C1 segment of cervical spinal cord (tissue), 14 donors: Measurements from ENCODE around the gene MIEN1.
"Not testable (repeated sequence)": the region's sequence is repeated elsewhere in the genome, so short reads cannot be mapped to it uniquely, and the experiment has no call there.

ENCODE experiments used
- DNase-seq, 14 donors: peaks; one replicate each; lab custom pipeline; 2025; lab: John Stamatoyannopoulos, UW

Gene MIEN1

DNA sequence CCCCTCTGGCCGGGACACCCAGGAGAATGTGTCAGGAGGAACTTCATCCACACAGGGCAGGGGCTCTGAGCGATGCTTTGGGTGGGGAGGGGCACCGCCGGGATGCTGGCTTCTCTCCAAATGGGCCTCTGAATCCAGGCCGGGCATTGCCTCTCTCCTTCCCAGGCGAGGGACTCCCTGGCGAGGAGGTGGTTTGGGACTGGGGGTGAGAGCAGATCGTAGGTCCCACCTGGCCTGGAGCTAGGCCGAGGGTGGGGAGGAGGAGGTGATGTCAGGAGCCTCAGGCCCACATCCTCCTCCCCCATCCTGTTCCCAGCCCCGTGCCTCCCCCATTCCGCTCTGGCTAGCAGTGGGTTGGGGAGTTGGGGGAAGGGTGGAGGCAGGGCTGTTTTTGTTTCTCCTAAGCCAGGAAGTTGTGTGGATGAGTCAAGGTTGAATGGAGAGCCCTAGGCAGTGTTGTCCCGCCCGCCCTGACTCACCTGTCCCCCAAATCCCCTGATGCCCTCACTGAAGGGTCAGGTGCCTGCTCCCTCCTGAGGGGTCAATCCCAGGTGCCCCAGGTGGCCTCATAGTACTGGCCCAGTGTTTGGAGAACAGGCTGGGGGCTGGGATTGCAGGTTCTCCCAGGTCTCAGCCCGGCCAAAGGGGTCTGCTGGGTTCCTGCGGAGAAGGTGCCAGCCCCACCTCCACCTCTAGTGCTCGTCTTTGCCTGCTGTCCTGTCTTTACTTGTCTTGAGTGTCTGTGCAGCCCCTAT, 10.2 kb upstream of the MIEN1 start:
- DNase-seq = no peak

DNA sequence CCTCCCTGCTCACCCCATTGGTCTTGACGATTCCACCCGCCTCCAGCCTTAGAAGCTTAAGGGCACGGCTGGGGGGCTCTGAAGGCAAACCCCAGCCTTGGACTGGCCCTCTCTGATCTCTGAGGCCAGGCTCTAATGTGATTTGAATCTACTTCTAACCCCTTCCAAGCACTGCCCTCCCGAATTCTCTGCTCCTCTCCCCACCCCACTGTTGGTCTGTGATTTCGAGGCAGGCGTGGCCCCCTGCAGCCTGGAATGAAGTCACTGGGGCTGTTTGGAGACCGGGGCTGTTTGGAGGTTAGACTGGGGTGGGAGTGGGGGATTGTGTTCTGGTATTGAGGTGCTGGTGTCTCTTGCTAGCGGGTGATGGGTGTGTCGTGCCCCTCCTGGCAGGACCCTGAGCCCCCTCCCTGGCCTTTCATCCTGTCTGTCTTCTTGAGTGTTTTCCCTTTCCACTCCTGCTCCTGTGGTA, 9.6 kb upstream of the MIEN1 start:
- DNase-seq = no peak

DNA sequence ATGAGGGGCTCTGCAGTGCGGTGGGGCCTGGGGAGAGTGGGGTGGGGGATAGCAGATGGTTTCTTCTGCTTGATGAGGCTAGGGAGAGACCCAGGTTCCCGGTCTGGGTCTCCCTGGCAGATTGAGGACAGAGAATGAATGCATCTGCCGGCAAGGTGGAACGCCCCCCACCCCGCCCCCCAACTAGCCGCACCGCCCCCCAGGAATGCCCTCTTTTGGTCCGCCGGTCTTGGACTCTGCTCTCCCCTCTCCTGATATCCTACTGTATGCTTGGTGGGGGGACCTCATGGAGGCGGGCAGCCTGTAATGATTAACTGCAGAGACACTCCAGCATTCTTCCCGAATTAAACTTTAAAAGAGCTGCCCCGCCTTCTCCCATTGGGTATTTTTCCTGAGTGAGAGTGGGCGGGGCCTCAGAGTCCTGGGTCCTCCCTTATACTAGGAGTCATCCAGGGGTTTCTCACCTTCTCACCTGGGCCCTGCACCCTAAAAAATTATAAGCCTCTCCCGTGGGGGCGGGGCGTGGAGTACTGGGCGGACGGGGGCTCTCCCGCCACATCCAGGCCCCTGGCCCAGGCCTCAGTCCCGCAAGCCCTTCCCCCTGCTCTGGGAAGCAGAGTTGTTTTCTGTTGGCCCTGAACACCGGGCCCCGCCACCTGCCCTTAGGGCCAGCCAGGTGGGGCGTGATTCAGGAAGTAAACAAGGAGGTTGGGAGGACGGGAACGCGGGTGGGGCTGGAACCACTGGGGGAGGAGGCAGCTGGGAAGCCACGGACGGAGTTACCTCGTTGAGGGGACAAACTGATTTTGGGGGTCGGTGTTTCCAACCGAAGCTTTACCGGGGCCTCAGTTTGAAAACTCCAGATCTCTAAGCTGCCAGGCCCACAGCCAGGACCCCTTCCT, 8.9 kb upstream of the MIEN1 start:
- peak in 1 of 14 donors; percentile 33 for DNase-seq

DNA sequence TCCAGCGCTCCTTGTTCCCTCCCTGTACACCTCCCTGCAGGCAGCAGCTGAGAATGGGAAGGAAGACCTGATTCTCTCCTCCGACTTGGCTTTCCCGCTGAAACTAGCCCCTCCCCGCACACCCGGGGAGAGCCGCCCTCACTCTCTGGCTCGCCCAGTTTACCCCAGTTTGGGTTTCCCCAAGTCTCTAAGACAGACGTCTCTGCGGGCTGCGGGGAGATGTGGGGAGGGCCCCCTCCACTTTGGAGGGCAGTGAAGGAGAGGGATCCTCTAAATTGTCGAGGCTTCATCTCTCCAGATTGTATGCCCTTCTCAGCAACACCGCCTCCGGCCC, 8.2 kb upstream of the MIEN1 start:
- DNase-seq = peak in 1 of 14 donors; percentile 68

DNA sequence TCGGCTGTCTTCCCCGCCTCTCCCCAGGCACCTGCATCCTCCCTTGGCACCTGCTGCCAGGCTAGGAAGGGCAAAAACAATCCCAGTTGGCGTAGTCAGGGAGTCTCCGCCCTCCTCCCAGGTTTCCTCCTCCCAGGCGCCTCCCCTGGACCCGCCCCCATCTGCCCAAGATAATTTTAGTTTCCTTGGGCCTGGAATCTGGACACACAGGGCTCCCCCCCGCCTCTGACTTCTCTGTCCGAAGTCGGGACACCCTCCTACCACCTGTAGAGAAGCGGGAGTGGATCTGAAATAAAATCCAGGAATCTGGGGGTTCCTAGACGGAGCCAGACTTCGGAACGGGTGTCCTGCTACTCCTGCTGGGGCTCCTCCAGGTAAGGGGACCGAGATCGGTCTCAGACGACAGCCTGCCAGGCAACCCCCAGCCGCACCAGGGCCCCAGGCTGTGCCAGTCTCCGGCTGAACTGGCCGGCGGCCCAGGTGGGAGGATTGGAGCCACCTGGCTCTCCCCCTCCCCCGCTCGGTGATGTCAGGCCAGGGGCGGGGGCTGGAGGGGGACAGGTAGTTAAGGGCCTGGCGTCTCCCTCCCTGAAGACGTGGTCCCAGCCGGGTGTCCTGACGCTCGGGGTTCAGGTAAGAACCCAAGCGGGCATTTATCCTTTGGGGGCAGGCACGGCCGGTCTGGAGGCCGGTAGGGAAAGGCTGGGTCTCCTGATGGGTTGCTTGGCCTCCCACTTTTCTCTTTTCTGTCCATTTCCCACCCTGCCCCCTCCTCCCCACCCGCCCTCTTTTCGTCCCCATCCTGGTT, 7.6 kb upstream of the MIEN1 start, which contains the start of gene GRB7:
TSS of gene GRB7 (plus strand) at position 179 of the 808 bp plus-strand sequence. CDS start 4,364 bp downstream, outside the sequence.
- DNase-seq = peak in 1 of 14 donors; percentile 89

DNA sequence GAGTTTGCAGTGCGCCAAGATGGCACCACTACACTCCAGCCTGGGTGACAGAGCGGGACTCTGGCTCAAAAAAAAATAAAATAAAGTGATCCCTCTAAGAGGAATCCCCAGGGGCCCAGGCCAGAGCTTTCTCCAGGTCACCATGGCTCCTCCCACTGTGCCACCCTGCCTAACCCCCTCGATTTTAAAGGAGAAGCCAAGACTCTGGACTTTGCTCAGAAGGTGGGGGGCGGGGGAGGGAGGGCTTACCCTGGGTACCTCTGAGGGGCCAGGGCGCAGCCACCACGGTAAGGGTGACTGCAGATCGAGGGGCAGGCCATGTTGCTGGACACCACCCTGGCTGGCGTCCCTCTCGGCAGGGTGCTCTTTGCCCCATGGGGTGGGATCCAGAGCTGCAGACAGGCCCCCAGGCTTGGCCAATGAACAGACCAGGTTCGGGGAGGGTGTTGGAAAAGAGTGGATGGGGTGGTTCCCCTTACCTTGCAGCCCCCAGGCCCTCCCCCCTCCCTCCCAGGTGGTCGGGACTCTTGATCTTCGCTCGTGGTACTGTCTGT, 7.0 kb upstream of the MIEN1 start:
- DNase-seq = no peak

DNA sequence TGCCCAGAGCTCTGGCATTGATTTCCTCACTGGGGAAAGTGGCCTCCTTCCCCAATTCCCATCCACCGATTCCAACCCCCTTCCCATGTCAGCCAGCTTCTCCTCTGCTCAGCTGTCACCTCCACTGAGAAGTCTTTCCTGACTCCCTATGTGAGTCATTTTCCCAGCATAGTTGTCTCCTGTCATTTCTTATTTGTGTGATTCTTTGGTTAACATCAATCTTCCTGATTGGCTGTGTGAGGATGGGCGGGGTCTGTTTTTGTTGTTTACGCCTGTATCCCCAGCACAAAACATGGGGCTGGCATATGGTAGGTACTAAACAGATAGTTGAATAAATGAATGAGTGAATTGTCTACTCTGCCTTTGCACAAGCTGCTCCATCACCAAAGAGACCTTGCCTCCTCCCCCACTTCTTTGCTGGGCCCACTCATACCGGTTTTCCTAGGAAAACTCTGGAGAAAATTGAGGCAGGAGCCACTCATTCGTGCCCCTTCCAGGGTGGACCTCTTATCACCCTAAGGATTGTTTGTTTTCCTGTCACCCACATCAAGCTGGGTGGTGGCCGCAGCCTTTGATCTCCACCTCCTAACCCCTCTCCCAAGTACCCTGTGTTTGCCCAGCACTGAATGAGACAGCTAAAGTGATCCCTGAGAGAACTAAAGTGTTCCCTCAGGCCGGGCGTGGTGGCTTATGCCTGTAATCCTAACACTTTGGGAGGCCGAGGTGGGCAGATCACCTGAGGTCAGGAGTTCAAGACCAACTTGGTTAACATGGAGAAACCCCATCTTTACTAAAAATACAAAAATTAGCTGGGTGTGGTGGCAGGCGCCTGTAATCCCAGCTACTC, 6.2 kb upstream of the MIEN1 start:
- DNase-seq = no peak

DNA sequence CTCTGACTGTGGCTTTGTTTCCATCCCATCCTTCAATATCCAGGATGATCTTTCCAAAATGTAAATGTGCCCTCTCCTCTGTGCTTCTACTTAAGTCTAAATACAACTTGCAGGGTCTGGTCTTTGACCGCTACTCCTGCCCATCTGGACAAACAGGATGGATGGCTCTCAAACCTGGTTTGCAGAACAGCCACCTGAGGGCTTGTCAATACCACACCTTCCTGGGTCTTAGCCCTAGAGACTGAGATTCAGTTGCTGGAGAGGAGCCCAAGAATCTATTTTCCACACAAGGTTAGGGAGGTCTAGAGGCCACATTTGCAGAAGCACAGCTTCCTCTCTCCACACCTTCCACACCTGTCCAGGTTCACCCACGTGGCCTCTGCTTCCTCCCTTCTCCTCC, 5.5 kb upstream of the MIEN1 start:
- DNase-seq = no peak

DNA sequence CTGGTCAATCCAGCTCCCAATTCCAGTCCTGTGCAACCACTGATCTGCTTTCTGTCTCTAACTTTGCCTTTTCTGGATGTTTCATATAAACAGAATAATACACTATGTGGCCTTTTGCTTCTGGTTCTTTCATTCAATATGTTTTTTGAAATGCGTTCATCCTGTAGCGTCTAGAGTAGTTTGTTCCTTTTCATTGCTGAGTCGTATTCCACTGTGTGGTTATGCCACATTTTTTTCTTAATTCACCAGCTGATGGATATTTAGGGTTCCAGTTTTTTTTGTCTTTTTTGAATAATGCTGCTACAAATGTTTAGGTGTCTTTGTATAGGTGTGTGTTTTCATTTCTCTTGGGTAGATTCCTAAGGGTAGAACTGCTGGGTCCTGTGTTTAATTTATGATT, 2.3 kb upstream of the MIEN1 start:
- no peak for DNase-seq

DNA sequence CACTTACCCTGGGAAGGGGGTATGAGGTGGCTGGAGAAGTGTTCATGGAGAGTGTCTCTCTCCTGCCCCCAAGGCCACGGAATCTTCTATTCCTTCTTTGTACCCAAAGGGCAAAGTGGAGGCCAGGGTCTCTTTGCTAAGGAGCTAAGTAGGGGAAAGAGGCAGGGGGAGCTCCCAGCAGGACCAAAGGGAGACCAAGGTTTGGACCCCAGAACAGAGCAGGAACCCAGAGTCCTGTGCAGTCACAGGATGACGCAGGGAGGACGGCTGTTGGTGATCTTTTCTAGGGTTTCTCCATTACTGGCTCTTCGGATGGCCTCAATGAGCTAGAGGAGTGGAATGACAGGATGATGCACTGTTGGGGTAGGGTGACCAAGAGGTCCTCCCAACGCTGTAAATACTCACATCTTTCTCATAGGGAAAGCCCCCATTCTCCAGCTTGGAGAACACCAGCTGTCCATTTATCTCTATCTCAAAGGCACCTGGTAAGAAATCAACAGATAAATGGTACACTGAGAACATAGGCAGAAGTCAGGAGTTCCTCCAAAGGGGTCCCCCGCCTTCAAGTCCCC, 966 bp downstream of the MIEN1 start:
- no peak for DNase-seq

DNA sequence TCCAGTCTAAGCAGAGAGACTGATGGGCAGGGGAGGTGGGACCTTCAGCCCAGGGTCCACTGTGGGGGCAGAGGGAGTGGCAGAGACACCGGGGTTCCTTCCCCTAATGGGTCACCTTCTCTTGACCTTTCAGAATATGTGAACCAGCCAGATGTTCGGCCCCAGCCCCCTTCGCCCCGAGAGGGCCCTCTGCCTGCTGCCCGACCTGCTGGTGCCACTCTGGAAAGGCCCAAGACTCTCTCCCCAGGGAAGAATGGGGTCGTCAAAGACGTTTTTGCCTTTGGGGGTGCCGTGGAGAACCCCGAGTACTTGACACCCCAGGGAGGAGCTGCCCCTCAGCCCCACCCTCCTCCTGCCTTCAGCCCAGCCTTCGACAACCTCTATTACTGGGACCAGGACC, 2.8 kb downstream of the MIEN1 start:
- no peak for DNase-seq

DNA sequence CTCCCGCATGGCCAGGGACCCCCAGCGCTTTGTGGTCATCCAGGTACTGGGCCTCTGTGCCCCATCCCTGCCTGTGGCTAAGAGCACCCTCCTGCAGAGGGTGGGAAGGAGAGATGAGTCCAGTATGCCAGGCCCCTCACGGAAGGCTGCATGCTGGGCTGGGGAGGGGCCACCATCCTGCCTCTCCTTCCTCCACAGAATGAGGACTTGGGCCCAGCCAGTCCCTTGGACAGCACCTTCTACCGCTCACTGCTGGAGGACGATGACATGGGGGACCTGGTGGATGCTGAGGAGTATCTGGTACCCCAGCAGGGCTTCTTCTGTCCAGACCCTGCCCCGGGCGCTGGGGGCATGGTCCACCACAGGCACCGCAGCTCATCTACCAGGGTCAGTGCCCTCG, 3.7 kb downstream of the MIEN1 start:
- no peak for DNase-seq

DNA sequence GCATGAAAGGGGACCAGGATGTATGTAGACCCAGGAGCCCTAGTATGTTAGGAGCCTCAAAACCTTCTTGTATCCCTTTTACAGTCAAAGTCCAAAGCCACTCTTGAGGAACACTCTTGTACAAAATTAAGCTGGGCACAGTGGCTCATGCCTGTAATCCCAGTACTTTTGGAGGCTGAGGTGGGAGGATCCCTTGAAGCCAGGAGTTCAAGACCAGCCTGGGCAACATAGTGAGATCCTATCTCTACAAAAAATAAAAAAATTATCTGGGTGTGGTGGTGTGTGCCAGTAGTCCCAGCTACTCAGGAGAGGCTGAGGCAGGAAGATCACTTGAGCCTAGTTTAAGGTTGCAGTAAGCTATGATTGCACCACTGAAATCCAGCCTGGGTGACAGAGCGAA, 4.4 kb downstream of the MIEN1 start:
- DNase-seq = not testable (repeated sequence)

DNA sequence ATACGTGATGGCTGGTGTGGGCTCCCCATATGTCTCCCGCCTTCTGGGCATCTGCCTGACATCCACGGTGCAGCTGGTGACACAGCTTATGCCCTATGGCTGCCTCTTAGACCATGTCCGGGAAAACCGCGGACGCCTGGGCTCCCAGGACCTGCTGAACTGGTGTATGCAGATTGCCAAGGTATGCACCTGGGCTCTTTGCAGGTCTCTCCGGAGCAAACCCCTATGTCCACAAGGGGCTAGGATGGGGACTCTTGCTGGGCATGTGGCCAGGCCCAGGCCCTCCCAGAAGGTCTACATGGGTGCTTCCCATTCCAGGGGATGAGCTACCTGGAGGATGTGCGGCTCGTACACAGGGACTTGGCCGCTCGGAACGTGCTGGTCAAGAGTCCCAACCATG, 5.6 kb downstream of the MIEN1 start:
- no peak for DNase-seq

DNA sequence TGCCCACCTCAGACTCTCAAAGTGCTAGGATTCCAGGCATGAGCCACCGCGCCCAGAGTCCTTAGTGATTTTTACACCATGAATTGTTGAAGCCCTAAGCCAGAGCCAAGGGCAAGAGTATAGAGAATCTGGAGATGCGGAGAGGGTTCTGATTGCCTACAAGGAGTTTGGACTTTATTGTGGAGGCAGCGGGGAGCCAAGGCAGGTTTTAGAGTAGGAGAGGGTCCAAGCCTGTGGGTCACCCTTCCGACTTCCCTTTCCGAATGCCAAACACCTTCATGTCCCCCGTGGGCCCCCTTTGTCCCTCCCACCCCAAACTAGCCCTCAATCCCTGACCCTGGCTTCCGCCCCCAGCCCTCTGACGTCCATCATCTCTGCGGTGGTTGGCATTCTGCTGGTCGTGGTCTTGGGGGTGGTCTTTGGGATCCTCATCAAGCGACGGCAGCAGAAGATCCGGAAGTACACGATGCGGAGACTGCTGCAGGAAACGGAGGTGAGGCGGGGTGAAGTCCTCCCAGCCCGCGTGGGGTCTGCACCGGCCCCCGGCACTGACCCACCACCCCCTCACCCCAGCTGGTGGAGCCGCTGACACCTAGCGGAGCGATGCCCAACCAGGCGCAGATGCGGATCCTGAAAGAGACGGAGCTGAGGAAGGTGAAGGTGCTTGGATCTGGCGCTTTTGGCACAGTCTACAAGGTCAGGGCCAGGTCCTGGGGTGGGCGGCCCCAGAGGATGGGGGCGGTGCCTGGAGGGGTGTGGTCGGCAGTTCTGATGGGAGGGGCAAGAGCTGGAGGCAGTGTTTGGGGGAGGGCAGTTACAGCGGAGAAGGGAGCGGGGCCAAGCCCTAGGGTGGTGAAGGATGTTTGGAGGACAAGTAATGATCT, 7.1 kb downstream of the MIEN1 start:
- DNase-seq = no peak

DNA sequence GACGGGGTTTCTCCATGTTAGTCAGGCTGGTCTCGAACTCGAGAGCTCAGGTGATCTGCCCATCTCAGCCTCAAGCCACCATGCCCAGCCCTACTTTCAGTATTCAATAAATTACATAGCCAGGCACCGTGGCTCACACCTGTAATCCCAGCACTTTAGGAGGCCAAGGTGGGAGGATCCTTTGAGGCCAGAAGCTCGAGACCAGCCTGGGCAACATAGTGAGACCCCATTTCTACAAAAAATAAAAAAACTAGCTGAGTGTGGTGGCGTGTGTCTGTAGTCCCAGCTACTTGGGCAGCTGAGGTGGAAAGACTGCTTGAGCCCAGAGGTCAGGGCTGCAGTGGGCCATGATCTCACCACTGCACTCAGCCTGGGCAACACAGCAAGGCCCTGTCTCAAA, 8.2 kb downstream of the MIEN1 start:
- DNase-seq = no peak

DNA sequence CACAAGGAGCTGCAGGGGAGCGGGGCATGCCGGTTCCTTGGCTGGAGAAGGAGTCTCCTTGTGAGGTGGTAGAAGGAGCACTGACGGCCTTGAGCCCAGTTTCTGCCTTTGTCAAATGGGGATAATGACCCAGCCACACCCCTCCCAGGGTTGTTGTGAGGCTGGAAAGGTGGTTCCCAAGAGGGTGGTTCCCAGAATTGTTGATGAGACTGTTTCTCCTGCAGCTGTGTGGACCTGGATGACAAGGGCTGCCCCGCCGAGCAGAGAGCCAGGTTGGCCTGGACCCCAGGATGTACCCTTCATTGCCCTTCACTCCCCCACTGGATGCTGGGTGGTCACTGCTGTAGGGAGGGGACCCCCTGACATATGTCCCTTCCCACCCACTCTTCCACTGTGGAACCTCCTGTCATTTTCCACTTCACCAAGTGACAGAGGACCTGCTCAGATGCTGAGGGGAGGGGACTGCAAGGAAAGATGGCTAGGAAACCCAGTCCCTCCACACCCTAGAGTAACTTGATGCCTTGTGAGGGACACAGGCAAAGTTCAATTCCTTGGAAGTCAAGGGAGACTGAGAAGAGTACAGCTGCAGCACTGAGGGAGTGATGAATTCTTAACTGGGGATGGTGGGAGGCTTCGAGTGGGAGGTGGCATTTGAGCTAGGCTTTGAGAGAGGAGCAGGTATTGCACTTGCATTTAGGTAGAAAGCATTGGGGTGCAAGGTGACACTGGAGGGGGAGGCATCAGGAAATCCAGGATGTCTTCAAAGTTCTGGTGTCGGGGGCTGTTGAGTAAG, 10.6 kb downstream of the MIEN1 start:
- DNase-seq = no peak

DNA sequence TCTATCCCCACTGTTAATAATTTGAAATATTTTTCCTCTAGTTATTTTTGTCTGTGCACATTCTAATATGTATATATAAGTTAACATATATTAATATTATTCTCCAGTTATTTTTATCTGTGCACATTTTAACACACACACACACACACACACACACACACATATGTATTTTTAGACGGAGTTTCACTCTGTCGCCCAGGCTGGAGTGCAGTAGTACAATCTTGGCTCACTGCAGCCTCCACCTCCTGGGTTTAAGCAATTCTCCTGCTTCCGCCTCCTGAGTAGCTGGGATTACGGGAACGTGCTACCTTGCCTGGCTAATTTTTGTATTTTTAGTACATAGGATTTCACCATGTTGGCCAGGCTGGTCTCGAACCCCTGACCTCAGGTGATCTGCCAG, 12.7 kb downstream of the MIEN1 start:
- DNase-seq = no peak
